Diencephalon (tissue), 1 donor: ENCODE results near the gene C15orf62. TPM values are rescaled to one million over a fixed set of nuclear protein-coding genes. Genes with fewer than 3 reads are reported as not detected.

ENCODE experiments used
- small RNA-seq: library from RNA; depleted of rRNA; stranded (forward); fragments of <200 nt; gene quantifications from one replicate; pipeline ENCODE3, GENCODE V24; 2014
- total RNA-seq: library from RNA; depleted of rRNA; stranded (reverse); fragments of >200 nt; gene quantifications from one replicate; pipeline ENCODE4 v1.2.3, GENCODE V29; 2014

The C15orf62 gene
- total RNA-seq, result 0.46 TPM

GRCh38 chr15:40769274-40770146, at the start of gene C15orf62:
TSS of gene C15orf62 (plus strand) at chr15:40769980. CDS start at chr15:40770496, 516 bp downstream.

DNA sequence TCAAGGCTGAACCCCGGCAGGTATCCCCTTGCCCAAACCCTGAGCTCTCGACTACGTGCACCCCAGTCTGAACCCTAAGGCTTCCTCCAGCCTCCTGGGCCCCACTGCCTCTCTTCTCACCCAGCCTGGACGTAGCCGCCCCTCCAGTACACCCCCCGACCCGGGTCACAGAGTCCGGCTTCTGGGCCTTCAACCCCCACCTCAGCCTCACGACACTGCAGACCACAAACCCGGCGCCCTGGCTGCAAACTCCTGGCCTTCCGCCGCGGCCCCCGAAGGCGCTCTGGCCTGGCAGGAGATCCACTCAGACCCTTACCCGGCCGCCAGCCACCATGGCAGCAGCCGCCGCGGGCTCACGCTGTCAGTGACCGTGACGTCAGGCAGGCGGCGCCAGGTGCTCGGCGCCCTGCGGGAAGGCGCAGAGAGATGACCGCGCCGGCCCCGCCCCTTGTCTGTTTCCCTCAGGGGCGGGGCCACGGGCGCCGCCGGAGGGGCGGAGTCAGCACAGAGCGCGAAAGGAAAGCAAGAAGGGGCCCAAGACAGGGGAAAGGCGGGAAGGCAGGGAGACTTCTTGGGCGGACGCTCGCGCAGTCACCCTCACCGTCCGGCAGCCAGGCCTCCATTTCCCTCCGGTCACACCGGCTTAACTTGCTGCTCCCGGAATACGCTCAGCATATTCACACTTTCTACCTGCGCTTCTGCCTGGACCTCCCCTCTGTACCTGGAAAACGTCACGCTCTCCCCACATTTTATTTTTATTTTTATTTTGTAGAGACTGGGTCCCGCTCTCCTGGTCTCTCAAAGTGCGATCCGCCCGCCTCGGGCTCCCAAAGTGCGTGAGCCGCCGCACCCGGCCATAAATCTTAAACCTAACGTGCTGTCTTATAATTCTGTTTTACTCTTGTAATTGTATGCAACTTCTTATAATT, 14.6 kb upstream of the C15orf62 start, which contains the start of gene RMDN3:
TSS of gene RMDN3 (minus strand) at position 372 of the 929 bp plus-strand sequence. CDS start 471 bp downstream, outside the sequence.

DNA sequence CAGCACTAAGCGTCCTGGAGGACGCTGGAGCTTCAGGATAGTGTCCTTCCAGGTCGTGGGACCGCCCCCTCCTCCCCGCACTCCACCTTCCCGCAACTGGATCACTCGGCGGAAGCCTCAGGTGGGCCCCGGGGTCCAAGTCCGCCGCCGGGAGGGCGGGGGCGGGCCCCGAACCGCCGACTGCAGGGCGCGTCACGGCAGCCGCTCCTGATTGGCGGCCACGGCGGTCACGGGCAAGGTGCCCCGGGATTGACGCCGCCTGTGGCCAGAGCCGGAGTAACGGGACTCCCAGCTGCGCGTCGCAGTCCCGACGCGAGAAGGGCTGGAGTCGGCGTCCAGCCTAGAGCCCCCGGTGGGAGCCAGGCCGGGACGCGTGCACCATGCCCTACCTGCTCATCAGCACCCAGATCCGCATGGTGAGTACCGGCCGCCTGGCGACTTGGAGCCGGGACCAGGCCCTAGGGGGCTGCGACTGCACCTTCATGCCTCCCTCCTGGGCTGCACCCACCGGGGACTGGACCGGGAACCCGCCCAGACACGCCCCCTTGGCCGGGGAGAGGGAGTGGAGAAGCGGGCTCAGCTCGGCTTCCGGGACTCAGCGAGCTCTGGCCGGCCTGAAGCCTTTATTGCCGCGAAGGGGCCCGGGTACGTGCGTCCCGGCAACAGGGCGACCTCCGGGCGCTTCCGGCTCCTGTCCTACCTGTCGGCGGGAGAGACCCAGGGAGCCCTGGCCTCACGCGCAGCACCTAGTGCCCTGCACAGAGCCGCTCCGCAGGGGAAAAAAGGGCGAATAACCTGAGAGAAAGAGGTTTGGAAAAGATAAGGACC, 5.8 kb upstream of the C15orf62 start, which contains the start of gene GCHFR:
TSS of gene GCHFR (plus strand) at position 268 of the 828 bp plus-strand sequence. CDS start at position 381, 113 bp downstream.

DNA sequence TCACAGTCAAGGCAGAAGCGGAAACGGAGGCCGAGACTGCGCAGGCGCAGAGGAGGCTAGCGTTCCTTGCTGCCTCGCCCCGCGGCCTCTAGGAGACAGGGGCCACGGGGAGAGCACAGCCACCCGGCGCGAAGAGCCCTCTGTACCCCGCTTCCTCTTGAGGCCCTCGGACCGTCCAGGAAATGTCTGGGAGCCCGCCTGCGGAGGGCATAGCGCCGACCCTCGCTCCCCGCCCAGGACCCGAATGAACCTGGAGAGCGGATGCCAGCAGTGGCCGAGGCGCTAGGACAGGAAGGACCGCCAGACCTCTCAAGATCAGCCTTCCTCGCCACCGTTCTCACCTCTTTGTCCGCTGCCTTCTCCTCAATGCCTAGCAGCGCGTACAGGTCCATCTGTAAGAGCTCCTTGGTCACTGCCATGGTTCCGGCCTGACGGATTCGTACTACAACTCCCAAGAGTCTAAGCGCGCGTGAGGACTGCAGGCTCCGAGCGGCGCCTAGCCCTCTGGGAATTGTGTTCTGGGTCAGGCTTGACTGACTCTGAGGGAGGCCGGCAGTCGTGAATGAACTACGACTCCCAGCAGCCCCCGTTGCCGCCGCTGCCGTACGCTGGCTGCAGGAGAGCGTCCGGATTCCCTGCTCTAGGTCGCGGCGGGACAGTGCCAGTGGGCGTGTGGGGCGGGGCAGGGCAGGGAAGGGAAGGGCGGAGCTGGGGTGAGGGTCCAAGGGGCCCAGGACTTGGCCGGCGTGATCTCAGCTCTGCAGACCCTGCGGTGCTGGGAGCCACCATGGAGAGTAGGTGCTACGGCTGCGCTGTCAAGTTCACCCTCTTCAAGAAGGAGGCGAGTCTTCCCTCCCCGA, 37.5 kb downstream of the C15orf62 start, which contains the start of the genes DNAJC17 and ZFYVE19:
TSS of gene DNAJC17 (minus strand) at position 446 of the 860 bp plus-strand sequence. CDS start at position 419, 27 bp downstream.
TSS of gene ZFYVE19 (plus strand) at position 62 of the 860 bp plus-strand sequence. CDS start at position 563, 501 bp downstream.

Small RNA genes within 50 kb of the gene (small RNA-seq; reads per million reads assigned to genes)
- gene SUMO2P15, result not detected

Other genes starting within 250 kb of the C15orf62 start
- 25.1 TPM for gene CCDC32, start 204.9 kb upstream of the C15orf62 start, total RNA-seq
- gene RPUSD2, start 200.7 kb upstream of the C15orf62 start, total RNA-seq, result 11.8 TPM
- gene KNL1, start 175.7 kb upstream of the C15orf62 start, total RNA-seq, result 12.0 TPM
- gene RAD51, start 74.8 kb upstream of the C15orf62 start, total RNA-seq, result 1.8 TPM
- gene RMDN3, start 14.7 kb upstream of the C15orf62 start, total RNA-seq, result 21.2 TPM
- 18.0 TPM for gene GCHFR, start 5.9 kb upstream of the C15orf62 start, total RNA-seq
- gene ZFYVE19, start 37.1 kb downstream of the C15orf62 start, total RNA-seq, result 22.4 TPM
- 12.9 TPM for gene DNAJC17, start 37.5 kb downstream of the C15orf62 start, total RNA-seq
- not detected for gene PPP1R14D, start 58.7 kb downstream of the C15orf62 start, total RNA-seq
- 6.9 TPM for gene SPINT1, start 74.1 kb downstream of the C15orf62 start, total RNA-seq
- 7.4 TPM for gene RHOV, start 104.3 kb downstream of the C15orf62 start, total RNA-seq
- 29.5 TPM for gene VPS18, start 124.5 kb downstream of the C15orf62 start, total RNA-seq
- 5.1 TPM for gene DLL4, start 159.4 kb downstream of the C15orf62 start, total RNA-seq
- 6.2 TPM for gene CHAC1, start 183.5 kb downstream of the C15orf62 start, total RNA-seq